Spleen (tissue), 11 donors: ENCODE measurements around the gene GRIP1. TPM values are rescaled to one million over a fixed set of nuclear protein-coding genes. Genes with fewer than 3 reads are reported as not detected.
"Not testable (repeated sequence)": the region's sequence is repeated elsewhere in the genome, so short reads cannot be mapped to it uniquely, and the experiment has no call there.

Experiments
- DNase-seq: peaks from one replicate; pipeline ENCODE4 v3.0.0-alpha.2; 2020
- H3K27ac ChIP-seq, 8 donors: fragments of 200-600 bp; sonication (generic) in 7 of 8; 1 replicate in 4 of 8; 2 replicates in 4 of 8; pipeline versions ENCODE4 v1.5.0 to v1.8.0; 2016 to 2021; ENCODE audit warnings: inconsistent platforms in 4 of 8, mild to moderate bottlenecking in 4 of 8, moderate library complexity in 1 of 8
- H3K27me3 ChIP-seq, 7 donors: fragments of 200-600 bp; sonication (generic) in 6 of 7; replicated peaks in 1 of 7; 1 replicate in 4 of 7; 2 replicates in 3 of 7; pipeline versions ENCODE4 v1.5.0 to v1.8.0; 2016 to 2021; ENCODE audit warnings: inconsistent platforms in 3 of 7, mild to moderate bottlenecking in 1 of 7
- H3K36me3 ChIP-seq, 6 donors: fragments of 200-600 bp; sonication (generic) in 5 of 6; 1 replicate in 4 of 6; 2 replicates in 2 of 6; pipeline versions ENCODE4 v1.5.0 to v1.8.0; 2016 to 2021; ENCODE audit warnings: inconsistent platforms in 2 of 6
- H3K4me1 ChIP-seq, 6 donors: fragments of 200-600 bp; sonication (generic) in 5 of 6; 1 replicate in 3 of 6; 2 replicates in 3 of 6; pipeline versions ENCODE4 v1.5.0 to v1.8.0; 2016 to 2021; ENCODE audit warnings: inconsistent platforms in 3 of 6
- H3K4me3 ChIP-seq, 8 donors: fragments of 200-600 bp; sonication (generic) in 7 of 8; 1 replicate in 4 of 8; 2 replicates in 4 of 8; pipeline versions ENCODE4 v1.5.0 to v1.8.0; 2016 to 2021; ENCODE audit warnings: inconsistent platforms in 4 of 8, mild to moderate bottlenecking in 4 of 8, moderate library complexity in 2 of 8
- H3K9me3 ChIP-seq, 8 donors: fragments of 200-600 bp; sonication (generic) in 7 of 8; 1 replicate in 4 of 8; 2 replicates in 4 of 8; pipeline versions ENCODE4 v1.5.0 to v1.8.0; 2016 to 2021; ENCODE audit warnings: inconsistent platforms in 4 of 8
- CTCF ChIP-seq, 11 experiments: fragments of 200-600 bp in 7 of 11; fragments of 450-650 bp in 4 of 11; sonication (generic) in 4 of 11; IDR thresholded peaks in 8 of 11; conservative IDR thresholded peaks in 3 of 11; 1 replicate in 7 of 11; 2 replicates in 4 of 11; pipeline versions ENCODE4 v1.4.0 to v1.8.0; 2016 to 2021; ENCODE audit warnings: antibody characterized with exemption in 11 of 11, inconsistent platforms in 4 of 11, mild to moderate bottlenecking in 1 of 11
- POLR2A ChIP-seq, 3 donors: fragments of 450-650 bp; IDR thresholded peaks; one replicate each; pipeline ENCODE4 v1.5.1; 2017; ENCODE audit warnings: antibody characterized with exemption in 3 of 3, mild to moderate bottlenecking in 1 of 3
- POLR2AphosphoS5 ChIP-seq, 3 donors: sonication (generic); formaldehyde crosslinking; IDR thresholded peaks; one replicate each; pipeline ENCODE4 v1.5.1; 2017; ENCODE audit warnings: antibody characterized with exemption in 3 of 3
- WGBS, 5 donors: extraction: QIAGEN DNeasy Blood & Tissue Kit in 3 of 5; methylation state at CpG; one replicate each; pipeline versions ENCODE4 v1.1.5 to v1.1.7; 2013 to 2018; 5-methylcytosine and 5-hydroxymethylcytosine counted together
- intact Hi-C: fragments of 100-400 bp; cut with DNase I; formaldehyde crosslinking; loops from one replicate; pipeline ENCODE4 v1.15.0; 2023; ENCODE audit warnings: low total_unique reads
- polyA plus RNA-seq, 3 donors: library from polyadenylated mRNA; stranded (reverse); fragments of 200-250 nt; gene quantifications; one replicate each; pipeline ENCODE4 v1.2.1, GENCODE V29; 2013
- total RNA-seq, 7 donors: library from RNA; depleted of rRNA in 3 of 7; stranded (reverse); fragments of >200 nt in 3 of 7; fragmentation: NEBNext Ultra II Directional in 4 of 7; extraction: Animal tissue kit (Norgen Biotek cat#: 25700) in 4 of 7; gene quantifications; one replicate each; pipeline versions ENCODE4 v1.1.0 to v1.2.1, GENCODE V29; 2016 to 2021
- donor health status: healthy with polysubstance abuse.
- donor health status: DM: no; HTN: no; CAD: no; lungs with moderate emphysema.
- donor health status: DM: no; HTN: no; CAD: no.
- donor health status: Bipolar disorder and iron deficiency.
- donor health status: healthy.
- donor health status: DM: no; HTN: no; CAD: no.
- donor health status: DM: yes; HTN: yes; CAD: no.

GRIP1 gene
- total and polyA plus RNA-seq, 10 donors = 0.35 to 15.2 (median 4.8) TPM

GRCh38 chr12:66502911-66503310 lies 176.0 kb downstream of the GRIP1 start:
- Histone ChIP-seq H3K27ac (no peak overlapping the region), H3K27me3 (no peaks in the 10 kb centered on the region), H3K36me3 (no peaks in the 10 kb centered on the region), H3K4me3 (no peak overlapping the region), H3K4me1 (no peaks in the 10 kb centered on the region), H3K9me3 (peaks cover 0 to 9% (median 1%) of the 10 kb centered on the region in 8 donors)
- intact Hi-C loops = no loop called here
- DNase-seq = no peak
- WGBS, 5 donors = 66 to 77% (median 71%) methylated on average over 5 of the region's 5 CpGs
- TF ChIP-seq CTCF (IDR thresholded peaks at IDR 0.05 in 8 of 11, conservative IDR thresholded peaks at IDR 0.05 in 3 of 11) (no peak), POLR2AphosphoS5 (IDR thresholded peaks at IDR 0.05) (no peak), POLR2A (IDR thresholded peaks at IDR 0.05) (no peak)

GRCh38 chr12:66500841-66501240 lies 178.0 kb downstream of the GRIP1 start:
- Histone ChIP-seq H3K27ac (no peak overlapping the region), H3K27me3 (no peaks in the 10 kb centered on the region), H3K4me1 (no peaks in the 10 kb centered on the region), H3K9me3 (peaks cover 0 to 3% (median under 1%) of the 10 kb centered on the region in 8 donors), H3K4me3 (no peak overlapping the region), H3K36me3 (no peaks in the 10 kb centered on the region)
- intact Hi-C loops = no loop called here
- TF ChIP-seq POLR2A (IDR thresholded peaks at IDR 0.05) = no peak
- no peak for TF ChIP-seq CTCF (IDR thresholded peaks at IDR 0.05 in 8 of 11, conservative IDR thresholded peaks at IDR 0.05 in 3 of 11)
- TF ChIP-seq POLR2AphosphoS5 (IDR thresholded peaks at IDR 0.05) = no peak
- 59 to 83% (median 74%) methylated on average over 1 of the region's 1 CpG for WGBS, 5 donors
- DNase-seq = no peak

DNA sequence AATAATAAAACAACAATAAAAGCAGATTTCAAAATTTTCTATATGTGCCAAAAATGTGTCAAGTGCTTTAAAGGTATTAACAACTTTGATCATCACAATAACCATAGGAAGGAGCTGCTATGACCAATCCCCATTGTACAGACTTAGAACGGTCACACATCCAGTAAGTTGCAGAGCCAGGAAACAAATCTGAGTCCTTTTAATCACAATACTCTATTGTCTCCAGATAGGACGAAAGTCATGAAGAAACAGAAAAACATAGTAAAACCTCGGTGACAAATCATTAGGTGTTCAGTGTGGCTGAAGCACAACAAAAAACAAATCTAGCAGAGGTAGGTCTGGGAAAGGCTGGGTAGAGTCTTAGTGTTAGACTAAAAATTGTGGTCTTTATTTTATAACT lies 178.8 kb downstream of the GRIP1 start:
- H3K27me3 ChIP-seq = no peaks in the 10 kb centered on the region
- no peak overlapping the region for H3K27ac ChIP-seq
- DNase-seq = no peak
- WGBS, 5 donors = 76 to 87% (median 79%) methylated on average over 3 of the region's 3 CpGs
- intact Hi-C loops = no loop called here
- H3K4me3 ChIP-seq = no peak overlapping the region
- TF ChIP-seq POLR2AphosphoS5 (IDR thresholded peaks at IDR 0.05) = no peak
- no peak for TF ChIP-seq POLR2A (IDR thresholded peaks at IDR 0.05)
- H3K36me3 ChIP-seq = no peaks in the 10 kb centered on the region
- no peaks in the 10 kb centered on the region for H3K9me3 ChIP-seq
- H3K4me1 ChIP-seq = no peaks in the 10 kb centered on the region

DNA sequence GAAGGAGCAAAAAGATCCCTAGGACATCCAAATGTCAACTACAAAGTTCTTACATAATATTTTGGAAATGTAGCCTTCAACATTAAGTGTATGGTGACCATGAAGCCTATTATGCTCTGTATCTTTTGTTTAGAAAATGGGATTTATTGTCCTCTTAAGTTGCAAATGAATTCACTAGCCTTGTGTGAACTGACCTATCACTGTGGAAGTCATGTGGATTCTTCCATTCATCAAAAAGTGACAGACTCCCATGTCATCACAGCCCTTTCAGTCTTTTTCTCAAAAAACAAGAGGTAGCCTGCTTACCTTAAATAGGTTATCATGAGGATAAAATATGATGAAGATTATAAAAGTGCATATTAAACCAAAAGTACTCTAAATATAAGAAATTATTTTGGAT lies 179.9 kb downstream of the GRIP1 start:
- intact Hi-C loops = no loop called here
- Histone ChIP-seq H3K4me1 (no peaks in the 10 kb centered on the region), H3K4me3 (no peak overlapping the region), H3K9me3 (no peaks in the 10 kb centered on the region), H3K27me3 (no peaks in the 10 kb centered on the region), H3K27ac (no peak overlapping the region), H3K36me3 (no peaks in the 10 kb centered on the region)
- no peak for TF ChIP-seq POLR2A (IDR thresholded peaks at IDR 0.05)
- no peak for TF ChIP-seq CTCF (IDR thresholded peaks at IDR 0.05 in 8 of 11, conservative IDR thresholded peaks at IDR 0.05 in 3 of 11)
- TF ChIP-seq POLR2AphosphoS5 (IDR thresholded peaks at IDR 0.05) = no peak
- DNase-seq = no peak

- H3K27ac ChIP-seq, intact Hi-C loops, H3K4me3 ChIP-seq, H3K4me1 ChIP-seq, H3K27me3 ChIP-seq, DNase-seq, H3K36me3 ChIP-seq, H3K9me3 ChIP-seq: not testable (repeated sequence)
- WGBS, 5 donors = 83 to 88% (median 87%) methylated on average over 6 of the region's 6 CpGs
Measured at GRCh38 chr12:66498059-66498458, 180.8 kb downstream of the GRIP1 start.
